ENCODE measurements around the gene OPA1. TPM values are rescaled to one million over a fixed set of nuclear protein-coding genes. Genes with fewer than 3 reads are reported as not detected.

The OPA1 gene
- total and polyA plus RNA-seq, 4 donors = 51.9 to 124 (median 88.3) TPM

DNA sequence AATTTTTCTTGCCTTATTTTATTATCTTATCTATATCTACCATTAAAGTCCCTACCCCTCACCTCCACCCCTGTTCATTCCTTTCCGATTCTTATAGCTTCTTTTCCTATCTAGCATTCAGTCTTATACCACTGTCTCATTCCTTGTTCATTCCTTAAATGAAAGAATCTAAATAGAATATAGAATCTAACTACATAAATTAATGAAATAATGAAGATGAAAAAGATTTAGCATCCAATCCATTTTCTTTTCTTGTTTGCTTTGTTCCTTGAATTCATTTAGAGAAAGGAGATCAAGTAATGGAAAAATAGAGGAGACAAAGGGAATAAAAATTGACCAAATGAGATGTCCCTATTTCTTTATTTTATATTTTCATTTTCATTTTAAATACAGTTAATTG, 67.2 kb downstream of the OPA1 start:
- WGBS (ENCODE audit: insufficient coverage) = no CpG with 5 or more reads among the region's 1 CpG
- peaks cover 5% of the 10 kb centered on the region for H3K36me3 ChIP-seq (ENCODE audit: control insufficient read depth, insufficient read depth, low read length)
- H3K27ac ChIP-seq (ENCODE audit: low read depth, low read length) = no peak overlapping the region
- no peak for DNase-seq (ENCODE audit: low read depth in 4 of 6, low spot score in 6 of 6)
- no peaks in the 10 kb centered on the region for H3K9me3 ChIP-seq (ENCODE audit: control insufficient read depth, insufficient read depth, low read length)
- H3K4me1 ChIP-seq (ENCODE audit: control insufficient read depth, insufficient read depth, low read length) = no peaks in the 10 kb centered on the region
- no peaks in the 10 kb centered on the region for H3K27me3 ChIP-seq (ENCODE audit: control insufficient read depth, insufficient read depth, low read length)
- H3K4me3 ChIP-seq (ENCODE audit: low read depth, low read length) = no peak overlapping the region

DNA sequence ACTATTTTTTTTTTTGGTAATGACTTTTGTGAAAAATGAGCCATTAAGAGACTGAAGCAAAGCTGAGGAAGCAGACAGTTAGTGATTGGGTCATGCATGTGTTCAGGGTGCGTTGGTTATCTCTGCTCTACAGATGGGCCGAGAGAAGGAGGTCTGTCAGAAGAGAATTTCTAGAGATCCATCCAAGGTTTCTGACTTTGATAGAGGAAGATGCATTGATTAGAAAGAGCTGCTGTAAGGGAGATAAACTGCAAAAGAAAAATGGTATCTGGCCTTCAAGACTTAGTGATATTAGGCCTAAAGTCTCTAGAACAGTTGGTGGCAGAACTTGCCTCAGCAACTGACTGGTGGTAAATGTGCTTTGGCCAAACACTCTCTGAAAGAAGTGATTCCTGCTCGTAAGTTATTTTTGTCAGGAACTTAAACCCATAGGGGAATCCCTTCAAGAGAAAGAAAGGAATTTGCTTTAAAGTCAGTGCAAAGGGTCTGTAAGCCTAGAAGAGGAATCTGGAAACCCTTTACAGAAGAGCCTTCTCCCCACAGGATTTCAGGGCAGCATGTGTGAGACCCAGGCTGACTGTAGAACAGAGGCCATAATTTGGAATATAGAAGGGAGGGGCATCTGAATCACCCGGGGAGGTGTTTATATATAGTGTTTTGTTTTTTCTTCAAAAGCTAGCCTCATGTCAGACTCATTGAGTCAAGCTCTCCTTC, 67.8 kb downstream of the OPA1 start:
- no peak for DNase-seq (ENCODE audit: low read depth in 4 of 6, low spot score in 6 of 6)
- Histone ChIP-seq H3K36me3 (ENCODE audit: control insufficient read depth, insufficient read depth, low read length) (peaks cover 5% of the 10 kb centered on the region), H3K4me1 (ENCODE audit: control insufficient read depth, insufficient read depth, low read length) (no peaks in the 10 kb centered on the region), H3K27me3 (ENCODE audit: control insufficient read depth, insufficient read depth, low read length) (no peaks in the 10 kb centered on the region), H3K4me3 (ENCODE audit: low read depth, low read length) (no peak overlapping the region), H3K27ac (ENCODE audit: low read depth, low read length) (no peak overlapping the region), H3K9me3 (ENCODE audit: control insufficient read depth, insufficient read depth, low read length) (no peaks in the 10 kb centered on the region)
- WGBS (ENCODE audit: insufficient coverage) = 96% methylated on average over 3 of the region's 4 CpGs

DNA sequence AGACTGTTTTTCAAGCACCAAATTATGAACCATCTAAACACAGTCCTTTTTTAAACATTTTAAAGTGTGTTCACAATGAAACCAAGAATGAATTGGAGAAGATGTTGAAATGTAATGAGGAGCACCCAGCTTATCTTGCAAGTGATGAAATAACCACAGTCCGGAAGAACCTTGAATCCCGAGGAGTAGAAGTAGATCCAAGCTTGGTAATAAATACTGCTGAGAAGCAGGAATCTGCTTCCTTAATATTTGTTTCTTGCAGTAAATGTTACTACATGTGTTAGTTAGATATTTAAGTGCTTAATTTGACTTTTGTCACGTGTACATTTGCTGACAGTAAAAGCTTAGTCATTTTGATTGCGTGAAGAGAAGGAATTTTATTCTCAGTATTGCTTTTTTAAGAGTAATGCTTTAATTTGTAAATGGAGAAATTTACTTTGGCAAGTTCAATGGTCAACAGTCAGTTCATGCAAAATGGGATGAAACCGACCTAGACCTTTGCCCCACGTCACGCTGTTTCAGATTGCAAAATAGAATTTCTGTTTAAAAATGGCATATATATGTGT, 69.8 kb downstream of the OPA1 start:
- Histone ChIP-seq H3K4me1 (ENCODE audit: control insufficient read depth, insufficient read depth, low read length) (no peaks in the 10 kb centered on the region), H3K27ac (ENCODE audit: low read depth, low read length) (no peak overlapping the region), H3K9me3 (ENCODE audit: control insufficient read depth, insufficient read depth, low read length) (no peaks in the 10 kb centered on the region), H3K36me3 (ENCODE audit: control insufficient read depth, insufficient read depth, low read length) (peaks cover 13% of the 10 kb centered on the region), H3K4me3 (ENCODE audit: low read depth, low read length) (no peak overlapping the region), H3K27me3 (ENCODE audit: control insufficient read depth, insufficient read depth, low read length) (no peaks in the 10 kb centered on the region)
- 94% methylated on average over 5 of the region's 7 CpGs for WGBS (ENCODE audit: insufficient coverage)
- DNase-seq (ENCODE audit: low read depth in 4 of 6, low spot score in 6 of 6) = no peak

DNA sequence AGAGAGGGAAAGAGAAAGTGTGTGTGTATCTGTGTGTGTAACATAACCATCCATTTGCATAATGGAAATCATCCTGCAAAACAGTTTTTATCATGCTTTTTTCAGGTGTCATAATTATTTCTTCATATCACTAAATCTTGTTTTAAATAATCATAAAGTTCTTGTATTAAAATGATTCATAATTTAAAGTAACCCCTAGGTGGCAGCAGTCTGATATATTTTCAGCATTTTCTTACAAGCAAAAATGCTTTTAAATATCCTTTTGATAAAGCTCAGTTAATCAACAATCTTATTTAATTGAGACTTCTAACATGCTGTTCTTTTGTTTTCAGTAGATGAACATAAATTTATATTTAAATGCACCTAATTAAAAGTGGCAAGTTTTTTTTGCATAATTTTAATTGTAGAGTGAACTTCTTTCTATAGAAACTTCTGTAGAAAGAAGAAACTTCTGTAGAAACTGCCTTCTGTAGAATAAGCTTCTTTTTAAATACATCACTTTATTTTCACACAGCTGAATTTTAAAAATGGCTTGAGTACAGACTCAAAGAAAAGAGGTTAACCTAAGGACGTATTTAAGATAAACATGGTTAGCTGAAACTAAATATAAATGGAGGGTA, 72.5 kb downstream of the OPA1 start:
- WGBS (ENCODE audit: insufficient coverage) = no CpG with 5 or more reads among the region's 1 CpG
- no peak overlapping the region for H3K27ac ChIP-seq (ENCODE audit: low read depth, low read length)

DNA sequence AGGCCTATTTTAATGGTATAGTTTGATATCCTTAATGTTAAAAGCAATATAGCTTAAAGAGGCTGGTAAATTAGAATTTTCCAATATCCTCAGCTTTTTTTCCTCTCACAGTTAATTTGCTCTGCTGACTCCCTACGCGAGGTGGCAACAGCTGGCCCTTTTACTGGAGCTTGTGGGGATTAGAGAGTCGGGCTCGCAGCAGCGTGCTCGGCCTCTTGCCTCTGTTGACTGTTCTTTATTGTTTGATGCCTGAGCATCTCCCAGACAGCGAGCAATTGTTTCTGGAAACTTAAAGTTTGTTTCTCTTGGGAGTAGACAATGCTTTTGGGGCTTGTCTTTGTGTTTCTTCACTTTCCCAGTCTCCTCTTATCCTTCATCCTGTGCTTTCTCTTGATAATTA, 80.8 kb downstream of the OPA1 start:
- Histone ChIP-seq H3K36me3 (ENCODE audit: control insufficient read depth, insufficient read depth, low read length) (peaks cover 3% of the 10 kb centered on the region), H3K27me3 (ENCODE audit: control insufficient read depth, insufficient read depth, low read length) (no peaks in the 10 kb centered on the region), H3K4me1 (ENCODE audit: control insufficient read depth, insufficient read depth, low read length) (peaks cover 3% of the 10 kb centered on the region), H3K27ac (ENCODE audit: low read depth, low read length) (no peak overlapping the region), H3K9me3 (ENCODE audit: control insufficient read depth, insufficient read depth, low read length) (no peaks in the 10 kb centered on the region), H3K4me3 (ENCODE audit: low read depth, low read length) (no peak overlapping the region)
- 30% methylated on average over 6 of the region's 7 CpGs for WGBS (ENCODE audit: insufficient coverage)
- peak in 3 of 6 donors; percentile 14 to 75 (median 54) for DNase-seq (ENCODE audit: low read depth in 4 of 6, low spot score in 6 of 6)

More for the DNA sequence above, 72.5 kb downstream of the OPA1 start:
- no peaks in the 10 kb centered on the region for H3K27me3 ChIP-seq (ENCODE audit: control insufficient read depth, insufficient read depth, low read length)
- no peaks in the 10 kb centered on the region for H3K4me1 ChIP-seq (ENCODE audit: control insufficient read depth, insufficient read depth, low read length)
- no peaks in the 10 kb centered on the region for H3K9me3 ChIP-seq (ENCODE audit: control insufficient read depth, insufficient read depth, low read length)
- DNase-seq (ENCODE audit: low read depth in 4 of 6, low spot score in 6 of 6) = peak in 3 of 6 donors; percentile 23 to 81 (median 54)
- H3K4me3 ChIP-seq (ENCODE audit: low read depth, low read length) = no peak overlapping the region
- H3K36me3 ChIP-seq (ENCODE audit: control insufficient read depth, insufficient read depth, low read length) = peaks cover 21% of the 10 kb centered on the region

DNA sequence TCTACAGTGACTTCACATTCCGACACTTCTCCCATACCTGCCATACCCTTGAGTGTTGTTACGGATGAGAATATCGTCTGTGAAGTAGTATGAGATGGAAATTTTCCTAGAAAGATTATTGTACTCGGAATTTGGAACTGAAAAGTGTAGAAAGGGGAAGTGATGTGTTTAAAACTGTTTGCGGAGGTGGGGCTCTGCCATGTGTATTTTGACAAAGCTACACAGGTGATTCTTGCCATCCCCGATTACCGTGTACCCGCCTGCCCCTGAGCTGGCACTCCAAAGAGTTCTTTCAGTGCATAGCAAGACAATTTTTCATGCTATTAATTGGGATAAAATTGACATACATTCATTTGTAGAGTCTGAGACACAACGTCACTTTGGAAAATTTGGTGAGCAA, 81.7 kb downstream of the OPA1 start:
- Histone ChIP-seq H3K27ac (ENCODE audit: low read depth, low read length) (no peak overlapping the region), H3K27me3 (ENCODE audit: control insufficient read depth, insufficient read depth, low read length) (no peaks in the 10 kb centered on the region), H3K4me3 (ENCODE audit: low read depth, low read length) (no peak overlapping the region), H3K9me3 (ENCODE audit: control insufficient read depth, insufficient read depth, low read length) (no peaks in the 10 kb centered on the region), H3K4me1 (ENCODE audit: control insufficient read depth, insufficient read depth, low read length) (peaks cover 3% of the 10 kb centered on the region), H3K36me3 (ENCODE audit: control insufficient read depth, insufficient read depth, low read length) (no peaks in the 10 kb centered on the region)
- peak in 1 of 6 donors; percentile 5 for DNase-seq (ENCODE audit: low read depth in 4 of 6, low spot score in 6 of 6)
- WGBS (ENCODE audit: insufficient coverage) = 95% methylated on average over 7 of the region's 9 CpGs

DNA sequence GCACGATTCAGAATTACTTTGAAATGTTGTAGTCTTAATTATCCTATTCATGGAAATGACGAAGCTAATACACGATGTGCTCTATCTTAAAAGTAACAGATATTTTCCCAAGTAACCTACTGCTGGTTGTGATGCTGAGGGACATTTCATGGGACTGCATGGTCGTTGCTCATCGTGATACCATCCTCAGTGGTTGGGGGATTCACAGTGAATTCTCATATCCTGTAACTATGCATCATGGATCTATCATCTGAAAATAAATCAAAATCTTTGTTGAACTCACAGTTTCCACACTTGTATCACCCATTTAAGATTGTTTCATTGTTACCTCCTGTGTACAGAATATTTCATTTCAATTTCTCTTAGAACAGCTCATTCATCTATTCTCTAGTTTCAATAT, 84.7 kb downstream of the OPA1 start:
- no peak overlapping the region for H3K4me3 ChIP-seq (ENCODE audit: low read depth, low read length)
- 100% methylated on average over 3 of the region's 5 CpGs for WGBS (ENCODE audit: insufficient coverage)

DNA sequence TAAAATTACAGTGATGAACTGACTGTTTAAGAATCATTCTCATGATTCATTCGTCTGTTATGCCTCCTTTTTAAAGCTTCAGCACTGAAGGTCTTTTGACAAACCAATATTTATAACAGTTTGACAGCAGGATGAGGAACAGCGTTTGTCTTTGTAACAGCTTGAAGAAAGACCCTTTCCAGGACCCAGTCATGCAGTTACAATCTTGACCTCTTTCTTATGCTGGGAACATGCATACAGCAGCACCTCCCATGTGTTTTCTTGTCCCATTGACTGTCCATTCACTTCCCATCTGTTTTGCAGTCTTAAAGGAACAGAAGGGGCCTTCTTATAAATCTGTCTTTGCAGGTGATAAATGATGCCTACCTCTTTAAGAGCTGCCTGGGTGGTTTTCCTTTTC, 87.2 kb downstream of the OPA1 start:
- DNase-seq (ENCODE audit: low read depth in 4 of 6, low spot score in 6 of 6) = peak in 4 of 6 donors; percentile 19 to 68 (median 39)
- Histone ChIP-seq H3K9me3 (ENCODE audit: control insufficient read depth, insufficient read depth, low read length) (no peaks in the 10 kb centered on the region), H3K27me3 (ENCODE audit: control insufficient read depth, insufficient read depth, low read length) (no peaks in the 10 kb centered on the region), H3K4me3 (ENCODE audit: low read depth, low read length) (no peak overlapping the region), H3K4me1 (ENCODE audit: control insufficient read depth, insufficient read depth, low read length) (no peaks in the 10 kb centered on the region), H3K36me3 (ENCODE audit: control insufficient read depth, insufficient read depth, low read length) (no peaks in the 10 kb centered on the region), H3K27ac (ENCODE audit: low read depth, low read length) (no peak overlapping the region)
- WGBS (ENCODE audit: insufficient coverage) = 29% methylated on average over 2 of the region's 2 CpGs

More for the DNA sequence above, 84.7 kb downstream of the OPA1 start:
- Histone ChIP-seq H3K27me3 (ENCODE audit: control insufficient read depth, insufficient read depth, low read length) (no peaks in the 10 kb centered on the region), H3K9me3 (ENCODE audit: control insufficient read depth, insufficient read depth, low read length) (no peaks in the 10 kb centered on the region), H3K36me3 (ENCODE audit: control insufficient read depth, insufficient read depth, low read length) (no peaks in the 10 kb centered on the region), H3K27ac (ENCODE audit: low read depth, low read length) (no peak overlapping the region), H3K4me1 (ENCODE audit: control insufficient read depth, insufficient read depth, low read length) (peaks cover 3% of the 10 kb centered on the region)
- peak in 1 of 6 donors; percentile 12 for DNase-seq (ENCODE audit: low read depth in 4 of 6, low spot score in 6 of 6)

DNA sequence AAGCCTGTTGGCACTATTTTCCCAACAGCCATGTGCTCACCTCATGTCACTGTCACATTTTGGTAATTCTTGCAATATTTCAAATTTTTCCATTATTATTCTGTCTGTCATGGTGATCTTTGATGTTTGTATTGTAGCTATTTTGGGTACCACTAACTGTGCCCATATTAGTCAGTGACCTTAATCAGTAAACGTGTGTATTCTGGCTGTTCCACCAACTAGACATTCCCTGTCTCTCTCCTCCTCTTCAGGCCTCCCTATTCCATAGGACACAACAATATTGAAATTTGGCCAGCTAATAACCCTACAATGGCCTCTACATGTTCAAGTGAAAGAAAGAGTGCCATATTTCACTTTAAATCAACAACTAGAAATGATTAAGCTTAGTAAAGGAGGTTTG, 88.6 kb downstream of the OPA1 start:
- Histone ChIP-seq H3K4me1 (ENCODE audit: control insufficient read depth, insufficient read depth, low read length) (no peaks in the 10 kb centered on the region), H3K27ac (ENCODE audit: low read depth, low read length) (no peak overlapping the region), H3K9me3 (ENCODE audit: control insufficient read depth, insufficient read depth, low read length) (no peaks in the 10 kb centered on the region), H3K36me3 (ENCODE audit: control insufficient read depth, insufficient read depth, low read length) (no peaks in the 10 kb centered on the region), H3K27me3 (ENCODE audit: control insufficient read depth, insufficient read depth, low read length) (no peaks in the 10 kb centered on the region), H3K4me3 (ENCODE audit: low read depth, low read length) (no peak overlapping the region)
- no peak for DNase-seq (ENCODE audit: low read depth in 4 of 6, low spot score in 6 of 6)
- 88% methylated on average over 1 of the region's 1 CpG for WGBS (ENCODE audit: insufficient coverage)
